Neural progenitor cell (in vitro differentiated cells): ENCODE data around the gene MESD.

Experiments
- EZH2 ChIP-seq: fragments of 200-600 bp; sonication (generic); IDR thresholded peaks from 2 replicates; pipeline ENCODE4 v1.6.1; 2017; ENCODE audit warnings: antibody characterized with exemption, mild to moderate bottlenecking, moderate library complexity
- EZH2phosphoT487 ChIP-seq: fragments of 200-600 bp; sonication (generic); IDR thresholded peaks from 2 replicates; pipeline ENCODE4 v1.6.1; 2017; ENCODE audit warnings: antibody characterized with exemption
- TF ChIP-seq, protein P1 (sequence below): fragments of 200-600 bp; sonication (generic); IDR thresholded peaks from 2 replicates; pipeline ENCODE4 v1.5.1; 2017; ENCODE audit warnings: antibody characterized with exemption, mild to moderate bottlenecking

DNA sequence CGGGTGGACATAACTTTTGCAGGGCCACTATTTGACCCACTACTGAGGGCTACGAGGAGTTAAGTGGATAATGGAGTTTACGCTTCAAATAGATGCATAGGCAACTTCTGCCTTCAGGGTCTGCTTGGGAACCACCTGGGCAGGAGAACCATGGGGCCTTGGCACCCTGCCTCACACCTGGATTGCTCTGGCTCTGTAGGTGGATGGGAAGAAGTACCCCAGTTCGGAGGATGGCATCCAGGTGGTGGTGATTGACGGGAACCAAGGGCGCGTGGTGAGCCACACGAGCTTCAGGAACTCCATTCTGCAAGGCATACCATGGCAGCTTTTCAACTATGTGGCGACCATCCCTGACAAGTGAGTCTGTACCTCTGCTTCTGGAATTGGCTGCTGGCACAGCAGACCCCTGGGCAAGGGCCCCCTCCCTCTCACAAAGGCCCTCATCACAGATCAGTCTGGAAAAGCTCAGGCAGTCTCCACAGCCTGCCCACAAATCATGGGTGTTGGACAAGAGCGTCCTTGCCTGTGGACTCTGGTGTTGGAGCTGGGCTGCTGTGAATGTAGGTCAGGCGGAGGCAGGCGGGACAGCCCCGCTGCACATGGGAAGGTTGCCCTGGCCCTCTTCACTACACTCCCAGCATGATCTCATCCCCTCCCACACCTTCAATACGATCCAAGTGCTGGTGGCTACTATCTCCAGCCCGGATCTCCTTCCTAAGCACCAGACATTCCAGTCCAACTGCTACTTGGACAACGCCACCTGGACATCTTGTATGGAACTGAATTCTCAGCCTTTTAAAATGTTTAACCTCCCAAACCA is 46.7 kb downstream of the MESD start:
- TF ChIP-seq, protein P1, sequence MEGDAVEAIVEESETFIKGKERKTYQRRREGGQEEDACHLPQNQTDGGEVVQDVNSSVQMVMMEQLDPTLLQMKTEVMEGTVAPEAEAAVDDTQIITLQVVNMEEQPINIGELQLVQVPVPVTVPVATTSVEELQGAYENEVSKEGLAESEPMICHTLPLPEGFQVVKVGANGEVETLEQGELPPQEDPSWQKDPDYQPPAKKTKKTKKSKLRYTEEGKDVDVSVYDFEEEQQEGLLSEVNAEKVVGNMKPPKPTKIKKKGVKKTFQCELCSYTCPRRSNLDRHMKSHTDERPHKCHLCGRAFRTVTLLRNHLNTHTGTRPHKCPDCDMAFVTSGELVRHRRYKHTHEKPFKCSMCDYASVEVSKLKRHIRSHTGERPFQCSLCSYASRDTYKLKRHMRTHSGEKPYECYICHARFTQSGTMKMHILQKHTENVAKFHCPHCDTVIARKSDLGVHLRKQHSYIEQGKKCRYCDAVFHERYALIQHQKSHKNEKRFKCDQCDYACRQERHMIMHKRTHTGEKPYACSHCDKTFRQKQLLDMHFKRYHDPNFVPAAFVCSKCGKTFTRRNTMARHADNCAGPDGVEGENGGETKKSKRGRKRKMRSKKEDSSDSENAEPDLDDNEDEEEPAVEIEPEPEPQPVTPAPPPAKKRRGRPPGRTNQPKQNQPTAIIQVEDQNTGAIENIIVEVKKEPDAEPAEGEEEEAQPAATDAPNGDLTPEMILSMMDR: no peak
- no peak for TF ChIP-seq EZH2
- TF ChIP-seq EZH2phosphoT487: no peak
